OCI-LY3 (cell line): Measurements from ENCODE around the gene CDCP1.

Experiments used
- EZH2phosphoT487 ChIP-seq: fragments of 200-600 bp; shearing (Covaris generic); IDR thresholded peaks from 2 replicates; pipeline ENCODE4 v1.6.1; 2018; ENCODE audit warnings: antibody characterized with exemption, mixed run types, low read depth
- TF ChIP-seq, protein P1 (sequence below): fragments of 200-600, 300-600 bp; sonication (generic); IDR thresholded peaks from 2 replicates; pipeline ENCODE4 v1.5.1; 2014; ENCODE audit warnings: antibody characterized with exemption, low read length, low read depth

DNA sequence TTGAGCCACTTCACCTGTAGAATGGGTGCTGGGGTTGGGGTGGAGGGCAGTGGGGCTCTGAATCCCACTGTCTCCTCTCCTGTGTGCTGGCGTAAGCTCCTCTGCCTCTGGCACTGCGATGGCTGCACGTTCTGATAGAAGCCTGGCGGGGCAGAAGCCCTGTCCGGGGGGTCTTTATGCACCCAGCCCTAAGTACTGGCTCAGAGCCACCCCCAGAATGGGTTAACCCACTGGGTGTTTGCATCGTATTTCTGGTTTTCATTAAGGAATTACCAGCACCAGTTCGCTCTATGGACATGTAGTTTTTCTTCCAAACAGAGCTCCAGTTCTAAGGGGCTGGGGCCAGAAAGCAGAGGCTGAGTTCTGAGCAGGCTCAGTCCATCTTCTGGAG, 37.7 kb upstream of the CDCP1 start:
- TF ChIP-seq, protein P1, sequence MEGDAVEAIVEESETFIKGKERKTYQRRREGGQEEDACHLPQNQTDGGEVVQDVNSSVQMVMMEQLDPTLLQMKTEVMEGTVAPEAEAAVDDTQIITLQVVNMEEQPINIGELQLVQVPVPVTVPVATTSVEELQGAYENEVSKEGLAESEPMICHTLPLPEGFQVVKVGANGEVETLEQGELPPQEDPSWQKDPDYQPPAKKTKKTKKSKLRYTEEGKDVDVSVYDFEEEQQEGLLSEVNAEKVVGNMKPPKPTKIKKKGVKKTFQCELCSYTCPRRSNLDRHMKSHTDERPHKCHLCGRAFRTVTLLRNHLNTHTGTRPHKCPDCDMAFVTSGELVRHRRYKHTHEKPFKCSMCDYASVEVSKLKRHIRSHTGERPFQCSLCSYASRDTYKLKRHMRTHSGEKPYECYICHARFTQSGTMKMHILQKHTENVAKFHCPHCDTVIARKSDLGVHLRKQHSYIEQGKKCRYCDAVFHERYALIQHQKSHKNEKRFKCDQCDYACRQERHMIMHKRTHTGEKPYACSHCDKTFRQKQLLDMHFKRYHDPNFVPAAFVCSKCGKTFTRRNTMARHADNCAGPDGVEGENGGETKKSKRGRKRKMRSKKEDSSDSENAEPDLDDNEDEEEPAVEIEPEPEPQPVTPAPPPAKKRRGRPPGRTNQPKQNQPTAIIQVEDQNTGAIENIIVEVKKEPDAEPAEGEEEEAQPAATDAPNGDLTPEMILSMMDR: no peak
- TF ChIP-seq EZH2phosphoT487: no peak
